Body of pancreas (tissue), 4 donors: ENCODE data around the gene SIPA1L3.

Experiments used
- POLR2A ChIP-seq, 3 donors: fragments of 450-650 bp; IDR thresholded peaks; one replicate each; pipeline ENCODE4 v1.6.1; 2016; ENCODE audit warnings: antibody characterized with exemption in 3 of 3, mild to moderate bottlenecking in 2 of 3
- TF ChIP-seq, protein P1 (sequence below), 7 experiments: fragments of 450-650 bp in 4 of 7; fragments of 200-600 bp in 3 of 7; sonication (generic) in 3 of 7; IDR thresholded peaks; one replicate each; pipeline ENCODE4 v1.5.1; 2016 to 2019; ENCODE audit warnings: antibody characterized with exemption in 7 of 7

DNA sequence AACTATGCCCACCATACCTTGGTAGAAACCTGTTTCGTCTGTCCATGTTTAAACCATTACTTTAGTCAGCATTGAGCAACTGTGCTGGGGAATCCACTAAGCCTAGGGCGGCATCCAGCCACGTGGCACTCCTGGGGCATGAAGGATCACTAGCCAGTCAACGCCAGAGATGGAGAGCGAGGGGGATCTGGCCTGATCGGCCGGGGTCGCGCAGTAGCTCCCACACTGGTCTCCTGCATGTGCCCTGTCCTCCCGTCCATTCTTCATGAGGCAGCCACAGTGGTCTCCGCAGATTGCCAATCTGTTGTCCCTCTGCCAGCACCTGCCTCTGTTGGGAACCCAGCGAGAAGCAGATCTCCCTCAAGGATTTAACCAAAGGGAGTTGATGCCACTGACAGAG lies 207.6 kb downstream of the SIPA1L3 start:
- TF ChIP-seq, protein P1, sequence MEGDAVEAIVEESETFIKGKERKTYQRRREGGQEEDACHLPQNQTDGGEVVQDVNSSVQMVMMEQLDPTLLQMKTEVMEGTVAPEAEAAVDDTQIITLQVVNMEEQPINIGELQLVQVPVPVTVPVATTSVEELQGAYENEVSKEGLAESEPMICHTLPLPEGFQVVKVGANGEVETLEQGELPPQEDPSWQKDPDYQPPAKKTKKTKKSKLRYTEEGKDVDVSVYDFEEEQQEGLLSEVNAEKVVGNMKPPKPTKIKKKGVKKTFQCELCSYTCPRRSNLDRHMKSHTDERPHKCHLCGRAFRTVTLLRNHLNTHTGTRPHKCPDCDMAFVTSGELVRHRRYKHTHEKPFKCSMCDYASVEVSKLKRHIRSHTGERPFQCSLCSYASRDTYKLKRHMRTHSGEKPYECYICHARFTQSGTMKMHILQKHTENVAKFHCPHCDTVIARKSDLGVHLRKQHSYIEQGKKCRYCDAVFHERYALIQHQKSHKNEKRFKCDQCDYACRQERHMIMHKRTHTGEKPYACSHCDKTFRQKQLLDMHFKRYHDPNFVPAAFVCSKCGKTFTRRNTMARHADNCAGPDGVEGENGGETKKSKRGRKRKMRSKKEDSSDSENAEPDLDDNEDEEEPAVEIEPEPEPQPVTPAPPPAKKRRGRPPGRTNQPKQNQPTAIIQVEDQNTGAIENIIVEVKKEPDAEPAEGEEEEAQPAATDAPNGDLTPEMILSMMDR (IDR thresholded peaks at IDR 0.05), result no peak
- TF ChIP-seq POLR2A (IDR thresholded peaks at IDR 0.05), result no peak
